ENCODE results near the gene WFDC10B. TPM values are rescaled to one million over a fixed set of nuclear protein-coding genes. Genes with fewer than 3 reads are reported as not detected.
"Not testable (repeated sequence)": the region's sequence is repeated elsewhere in the genome, so short reads cannot be mapped to it uniquely, and the experiment has no call there.

The WFDC10B gene
- total RNA-seq, 3 donors from 2014 or later (not counting 1 experiment from before 2014, with no cell fraction given), result not detected

DNA sequence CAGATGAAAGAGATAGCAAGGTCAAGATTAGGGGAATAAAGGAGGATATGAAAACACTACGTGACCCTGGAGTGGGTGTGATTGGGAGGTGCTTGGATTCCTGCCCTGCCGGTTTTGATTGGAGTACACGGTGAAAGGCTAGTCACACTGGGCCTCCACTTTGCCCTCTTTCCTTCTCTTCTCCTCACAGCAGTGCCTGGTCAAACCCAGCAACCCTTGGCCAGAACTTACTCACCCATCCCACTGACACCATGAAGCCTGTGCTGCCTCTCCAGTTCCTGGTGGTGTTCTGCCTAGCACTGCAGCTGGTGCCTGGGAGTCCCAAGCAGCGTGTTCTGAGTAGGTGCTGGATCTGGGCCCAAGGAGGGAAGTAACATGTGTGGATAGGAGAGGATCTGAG is 2.9 kb downstream of the WFDC10B start, which contains the start of gene WFDC13:
WFDC13 (plus strand) TSS at position 166 of the 400 bp plus-strand sequence; CDS start at position 252, 86 bp downstream.
- no peak within 1 kb of the TSS for H3K27ac ChIP-seq (ENCODE audit: low read length)
- H3K9me3 Mint-ChIP-seq, result no peaks in the 10 kb centered on the region
- intact Hi-C loops (cut with micrococcal nuclease), result no loop called here
- H3K27me3 ChIP-seq (ENCODE audit: control insufficient read depth, insufficient read depth, low read length), result no peaks in the 10 kb centered on the region
- TF ChIP-seq, protein P1, sequence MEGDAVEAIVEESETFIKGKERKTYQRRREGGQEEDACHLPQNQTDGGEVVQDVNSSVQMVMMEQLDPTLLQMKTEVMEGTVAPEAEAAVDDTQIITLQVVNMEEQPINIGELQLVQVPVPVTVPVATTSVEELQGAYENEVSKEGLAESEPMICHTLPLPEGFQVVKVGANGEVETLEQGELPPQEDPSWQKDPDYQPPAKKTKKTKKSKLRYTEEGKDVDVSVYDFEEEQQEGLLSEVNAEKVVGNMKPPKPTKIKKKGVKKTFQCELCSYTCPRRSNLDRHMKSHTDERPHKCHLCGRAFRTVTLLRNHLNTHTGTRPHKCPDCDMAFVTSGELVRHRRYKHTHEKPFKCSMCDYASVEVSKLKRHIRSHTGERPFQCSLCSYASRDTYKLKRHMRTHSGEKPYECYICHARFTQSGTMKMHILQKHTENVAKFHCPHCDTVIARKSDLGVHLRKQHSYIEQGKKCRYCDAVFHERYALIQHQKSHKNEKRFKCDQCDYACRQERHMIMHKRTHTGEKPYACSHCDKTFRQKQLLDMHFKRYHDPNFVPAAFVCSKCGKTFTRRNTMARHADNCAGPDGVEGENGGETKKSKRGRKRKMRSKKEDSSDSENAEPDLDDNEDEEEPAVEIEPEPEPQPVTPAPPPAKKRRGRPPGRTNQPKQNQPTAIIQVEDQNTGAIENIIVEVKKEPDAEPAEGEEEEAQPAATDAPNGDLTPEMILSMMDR (IDR thresholded peaks at IDR 0.05), result no peak
- H3K27ac Mint-ChIP-seq, result no peak within 1 kb of the TSS
- no peak for ATAC-seq
- H3K9me3 ChIP-seq (ENCODE audit: control insufficient read depth, insufficient read depth, low read length), result no peaks in the 10 kb centered on the region
- no peaks in the 10 kb centered on the region for H3K36me3 ChIP-seq (ENCODE audit: control insufficient read depth, insufficient read depth, low read length)
- H3K27me3 Mint-ChIP-seq (ENCODE audit: low read depth in 2 of 2), result peaks cover 10 to 28% of the 10 kb centered on the region in 2 donors
- WGBS (ENCODE audit: insufficient coverage), result 91% methylated on average over 4 of the region's 4 CpGs
- DNase-seq, result no peak
- H3K4me3 ChIP-seq (ENCODE audit: low read length), result no peak within 1 kb of the TSS
- no peak within 1 kb of the TSS for H3K4me3 Mint-ChIP-seq
- H3K4me1 Mint-ChIP-seq, result no peaks in the 10 kb centered on the region
- H3K36me3 Mint-ChIP-seq, result no peaks in the 10 kb centered on the region
- H3K4me1 ChIP-seq (ENCODE audit: control insufficient read depth, insufficient read depth, low read length), result no peaks in the 10 kb centered on the region

DNA sequence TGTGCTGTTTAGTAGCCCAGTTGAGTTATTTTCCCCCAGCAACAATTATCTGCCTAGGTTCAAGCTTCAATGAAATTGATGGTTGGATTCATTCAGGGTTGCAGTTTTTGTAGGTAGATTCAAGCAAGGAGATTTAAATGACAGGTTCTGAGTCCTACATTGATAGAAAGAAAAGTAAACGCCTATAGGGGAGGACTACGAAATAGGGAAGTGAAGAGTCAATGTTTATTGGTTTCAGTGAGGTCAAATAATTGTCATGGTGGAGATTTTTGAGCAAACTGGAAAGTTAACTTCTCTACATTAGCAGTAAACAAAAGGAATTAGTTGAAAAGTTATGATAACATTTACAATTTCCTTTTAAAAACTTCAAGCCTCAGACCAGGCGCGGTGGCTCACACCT is 3.7 kb downstream of the WFDC10B start:
- Mint-ChIP-seq H3K36me3 (no peaks in the 10 kb centered on the region), H3K27ac (no peak overlapping the region), H3K4me1 (no peaks in the 10 kb centered on the region), H3K9me3 (no peaks in the 10 kb centered on the region), H3K4me3 (no peak overlapping the region), H3K27me3 (ENCODE audit: low read depth in 2 of 2) (peaks cover 10 to 28% of the 10 kb centered on the region in 2 donors)
- Histone ChIP-seq H3K4me3 (ENCODE audit: low read length) (no peak overlapping the region), H3K36me3 (ENCODE audit: control insufficient read depth, insufficient read depth, low read length) (no peaks in the 10 kb centered on the region), H3K9me3 (ENCODE audit: control insufficient read depth, insufficient read depth, low read length) (no peaks in the 10 kb centered on the region), H3K27me3 (ENCODE audit: control insufficient read depth, insufficient read depth, low read length) (no peaks in the 10 kb centered on the region), H3K27ac (ENCODE audit: low read length) (no peak overlapping the region), H3K4me1 (ENCODE audit: control insufficient read depth, insufficient read depth, low read length) (no peaks in the 10 kb centered on the region)
- ATAC-seq (no peak), DNase-seq (no peak)
- TF ChIP-seq, protein P1 (IDR thresholded peaks at IDR 0.05), result no peak
- intact Hi-C loops (cut with micrococcal nuclease), result no loop called here
- 70% methylated on average over 4 of the region's 4 CpGs for WGBS (ENCODE audit: insufficient coverage)

GRCh38 chr20:45695496-45695895 is 9.3 kb downstream of the WFDC10B start:
- Mint-ChIP-seq H3K27me3 (ENCODE audit: low read depth in 2 of 2) (peaks cover 14 to 33% of the 10 kb centered on the region in 2 donors), H3K4me3 (no peak overlapping the region), H3K9me3 (peaks cover 0 to 2% of the 10 kb centered on the region in 2 donors), H3K4me1 (no peaks in the 10 kb centered on the region), H3K36me3 (no peaks in the 10 kb centered on the region), H3K27ac (no peak overlapping the region)
- intact Hi-C loops (cut with micrococcal nuclease), result no loop called here
- H3K4me1 ChIP-seq (ENCODE audit: control insufficient read depth, insufficient read depth, low read length), result no peaks in the 10 kb centered on the region
- TF ChIP-seq, protein P1 (IDR thresholded peaks at IDR 0.05), result no peak
- 100% methylated on average over 2 of the region's 2 CpGs for WGBS (ENCODE audit: insufficient coverage)
- H3K36me3 ChIP-seq (ENCODE audit: control insufficient read depth, insufficient read depth, low read length), result no peaks in the 10 kb centered on the region
- DNase-seq (no peak), ATAC-seq (no peak)
- H3K9me3 ChIP-seq (ENCODE audit: control insufficient read depth, insufficient read depth, low read length), result no peaks in the 10 kb centered on the region
- peaks cover 2% of the 10 kb centered on the region for H3K27me3 ChIP-seq (ENCODE audit: control insufficient read depth, insufficient read depth, low read length)
- no peak overlapping the region for H3K27ac ChIP-seq (ENCODE audit: low read length)
- H3K4me3 ChIP-seq (ENCODE audit: low read length), result no peak overlapping the region

DNA sequence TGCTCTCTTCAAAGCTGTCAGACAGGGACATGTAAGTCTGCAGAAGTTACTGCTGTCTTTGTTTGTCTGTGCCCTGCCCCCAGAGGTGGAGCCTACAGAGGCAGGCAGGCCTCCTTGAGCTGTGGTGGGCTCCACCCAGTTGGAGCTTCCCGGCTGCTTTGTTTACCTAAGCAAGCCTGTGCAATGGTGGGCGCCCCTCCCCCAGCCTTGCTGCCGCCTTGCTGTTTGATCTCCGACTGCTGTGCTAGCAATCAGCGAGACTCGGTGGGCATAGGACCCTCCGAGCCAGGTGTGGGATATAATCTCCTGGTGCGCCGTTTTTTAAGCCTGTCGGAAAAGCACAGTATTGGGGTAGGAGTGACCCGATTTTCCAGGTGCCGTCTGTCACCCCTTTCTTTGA is 11.5 kb downstream of the WFDC10B start:
- not testable (repeated sequence) for H3K9me3 Mint-ChIP-seq; H3K4me1 ChIP-seq (ENCODE audit: control insufficient read depth, insufficient read depth, low read length)

More for the DNA sequence above, 11.5 kb downstream of the WFDC10B start:
- H3K27ac ChIP-seq (ENCODE audit: low read length); H3K9me3 ChIP-seq (ENCODE audit: control insufficient read depth, insufficient read depth, low read length); H3K36me3 Mint-ChIP-seq; ATAC-seq; H3K4me3 ChIP-seq (ENCODE audit: low read length); H3K27me3 ChIP-seq (ENCODE audit: control insufficient read depth, insufficient read depth, low read length); H3K4me3 Mint-ChIP-seq; DNase-seq; H3K4me1 Mint-ChIP-seq; intact Hi-C loops (cut with micrococcal nuclease); H3K36me3 ChIP-seq (ENCODE audit: control insufficient read depth, insufficient read depth, low read length); H3K27ac Mint-ChIP-seq: not testable (repeated sequence)
- peaks cover 14 to 34% of the 10 kb centered on the region in 2 donors for H3K27me3 Mint-ChIP-seq (ENCODE audit: low read depth in 2 of 2)
- 90% methylated on average over 12 of the region's 12 CpGs for WGBS (ENCODE audit: insufficient coverage)

Measured in natural killer cell (primary cell).